Panc1 (cell line): Measurements from ENCODE around the gene TEX35. TPM values are rescaled to one million over a fixed set of nuclear protein-coding genes. Genes with fewer than 3 reads are reported as not detected.

ENCODE experiments used
- ATAC-seq: fragments of 200-7000 bp; cut with Tn5 transposase; 2 replicates; pipeline ENCODE4 v1.9.1; 2020; ENCODE audit warnings: mild to moderate bottlenecking, moderate library complexity
- BruUV-seq: library from RNA; stranded (reverse); fragments of 400-500 nt; replicated peaks from 2 replicates; lab custom pipeline; 2021; lab: Mats Ljungman, UMichigan
- CTCF ChIA-PET: fragments of 300-600 bp; sonication (Branson Sonifier 250); formaldehyde crosslinking; loops from one replicate; lab custom pipeline; 2022; ENCODE audit warnings: antibody characterized with exemption; lab: Charles Lee
- POLR2A ChIA-PET: fragments of 300-600 bp; sonication (Branson Sonifier 250); formaldehyde crosslinking; loops from one replicate; lab custom pipeline; 2022; ENCODE audit warnings: antibody characterized with exemption; lab: Charles Lee
- DNase-seq: peaks from one replicate; pipeline ENCODE4 v3.0.0-alpha.2; 2010; ENCODE audit warnings: low read depth, low spot score
- H3K27ac ChIP-seq: 2 replicates; pipeline ENCODE4 v1.5.1; 2011; ENCODE audit warnings: mild to moderate bottlenecking, low read length, inconsistent platforms
- H3K27me3 ChIP-seq: fragments of 200-500 bp; sonication (Bioruptor generic); 2 replicates; pipeline ENCODE4 v1.6.0; 2014; ENCODE audit warnings: low read length, inconsistent platforms; ENCODE audit not compliant: control insufficient read depth, insufficient read depth
- H3K36me3 ChIP-seq: fragments of 200-500 bp; sonication (Bioruptor generic); 2 replicates; pipeline ENCODE4 v1.5.1; 2014; ENCODE audit warnings: inconsistent platforms, mild to moderate bottlenecking, low read length, moderate library complexity; ENCODE audit not compliant: control insufficient read depth, insufficient read depth
- H3K4me1 ChIP-seq: 2 replicates; pipeline ENCODE4 v1.5.1; 2011; ENCODE audit warnings: inconsistent platforms, mild to moderate bottlenecking, low read length, moderate library complexity; ENCODE audit not compliant: control insufficient read depth, insufficient read depth
- H3K4me3 ChIP-seq, 2 experiments: 2 replicates each; pipeline ENCODE4 v1.5.1; 2011 to 2012; ENCODE audit warnings: low read depth in 2 of 2, low read length in 2 of 2, mild to moderate bottlenecking in 2 of 2, inconsistent platforms in 1 of 2, moderate library complexity in 1 of 2
- H3K9me3 ChIP-seq: fragments of 200-500 bp; sonication (Bioruptor generic); 2 replicates; pipeline ENCODE4 v1.5.1; 2014; ENCODE audit warnings: low read depth, mild to moderate bottlenecking, inconsistent platforms, low read length, moderate library complexity; ENCODE audit not compliant: control insufficient read depth, insufficient read depth
- POLR2AphosphoS5 ChIP-seq: IDR thresholded peaks from 2 replicates; pipeline ENCODE4 v1.6.1; 2012; ENCODE audit warnings: mild to moderate bottlenecking, low read depth, low read length, moderate library complexity
- SIN3A ChIP-seq: IDR thresholded peaks from 2 replicates; pipeline ENCODE4 v1.6.1; 2012; ENCODE audit warnings: low read depth, mild to moderate bottlenecking, low read length, moderate library complexity, borderline replicate concordance; ENCODE audit not compliant: insufficient read depth
- in situ Hi-C: cut with HindIII; loops from 2 replicates; pipeline ENCODE4 v1.10.0; 2016; ENCODE audit warnings: low sequenced_read_pairs, low pct_unique_long_range_greater_than_20kb
- intact Hi-C: fragments of 100-400 bp; cut with micrococcal nuclease; formaldehyde crosslinking; loops from one replicate; pipeline ENCODE4 v1.10.0; 2022; ENCODE audit not compliant: unreplicated experiment
- total RNA-seq: library from RNA; stranded (reverse); gene quantifications from one replicate; pipeline ENCODE4 v1.2.1, GENCODE V29; 2021; ENCODE audit not compliant: unreplicated experiment
- TF ChIP-seq, protein P1 (sequence below), 2 experiments: IDR thresholded peaks; 2 replicates each; pipeline ENCODE4 v1.6.1; 2011 to 2012; ENCODE audit warnings: low read depth in 2 of 2, control low read depth in 1 of 2, low read length in 1 of 2, mild to moderate bottlenecking in 1 of 2, moderate library complexity in 1 of 2; ENCODE audit not compliant: insufficient read depth in 1 of 2
- TF ChIP-seq, protein P2 (sequence below): fragments of 450-650 bp; IDR thresholded peaks from 2 replicates; pipeline ENCODE4 v1.5.1; 2017; ENCODE audit warnings: mild to moderate bottlenecking

TEX35 gene
- total RNA-seq, 1 experiment from 2014 or later, result not detected

DNA sequence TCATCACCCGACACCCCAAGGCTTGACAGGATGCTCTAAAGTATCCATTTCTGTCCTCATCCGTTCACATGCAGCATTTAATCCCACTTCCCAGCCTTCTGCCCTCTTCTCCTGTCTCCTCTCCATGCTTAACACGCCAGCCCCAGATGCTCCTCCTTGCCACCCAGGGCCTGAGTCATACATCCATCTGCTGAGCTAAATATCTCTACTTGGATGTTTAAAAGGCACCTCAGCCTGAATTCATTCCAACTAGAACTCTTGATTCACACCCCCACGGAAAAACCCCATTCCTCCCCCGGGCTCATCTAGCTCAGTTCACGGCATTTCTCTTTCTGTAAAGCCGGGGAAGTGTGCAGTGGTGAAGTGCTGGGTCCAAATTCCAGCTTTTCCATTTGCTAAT lies 27.7 kb downstream of the TEX35 start:
- ChIA-PET CTCF (interaction anchor here (1.8 kb wide), 1 partner anchor 213 kb away, joined by 5 read pairs; no protein-coding TSS in a partner anchor), POLR2A (no interaction called here)

DNA sequence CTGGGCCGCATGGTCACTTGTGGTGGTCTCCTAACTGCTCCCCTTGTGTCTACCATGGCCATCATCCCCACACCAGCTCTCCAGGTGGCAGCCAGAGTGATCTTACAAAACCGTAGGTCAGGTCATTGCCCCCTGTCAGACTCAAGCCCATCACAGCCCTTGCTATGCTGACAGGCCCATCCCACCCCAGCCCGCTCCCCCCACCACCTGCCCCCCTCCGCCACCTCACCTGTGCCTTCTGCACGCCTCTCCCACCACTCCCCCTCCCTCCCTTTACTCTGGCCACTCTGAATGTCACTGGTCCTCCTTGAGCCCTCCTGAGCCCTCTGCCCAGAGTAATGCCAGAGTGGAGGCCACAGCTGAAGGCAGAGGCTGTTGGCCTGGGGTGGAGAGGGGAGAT lies 28.5 kb downstream of the TEX35 start:
- Histone ChIP-seq H3K4me1 (peaks cover 24% of the 10 kb centered on the region), H3K36me3 (no peaks in the 10 kb centered on the region), H3K9me3 (no peaks in the 10 kb centered on the region), H3K27ac (peak overlapping the region; percentile 84; the same call in 1 of the 2 replicates), H3K27me3 (no peaks in the 10 kb centered on the region), H3K4me3 (peak overlapping the region in 1 of 2 experiments; percentile 95; a peak in 3 of 4 replicates)
- CTCF ChIA-PET, result interaction anchor here (1.8 kb wide), 1 partner anchor 212 kb away, joined by 5 read pairs; no protein-coding TSS in a partner anchor
- BruUV-seq, result no TSS peak
- TF ChIP-seq, protein P1, sequence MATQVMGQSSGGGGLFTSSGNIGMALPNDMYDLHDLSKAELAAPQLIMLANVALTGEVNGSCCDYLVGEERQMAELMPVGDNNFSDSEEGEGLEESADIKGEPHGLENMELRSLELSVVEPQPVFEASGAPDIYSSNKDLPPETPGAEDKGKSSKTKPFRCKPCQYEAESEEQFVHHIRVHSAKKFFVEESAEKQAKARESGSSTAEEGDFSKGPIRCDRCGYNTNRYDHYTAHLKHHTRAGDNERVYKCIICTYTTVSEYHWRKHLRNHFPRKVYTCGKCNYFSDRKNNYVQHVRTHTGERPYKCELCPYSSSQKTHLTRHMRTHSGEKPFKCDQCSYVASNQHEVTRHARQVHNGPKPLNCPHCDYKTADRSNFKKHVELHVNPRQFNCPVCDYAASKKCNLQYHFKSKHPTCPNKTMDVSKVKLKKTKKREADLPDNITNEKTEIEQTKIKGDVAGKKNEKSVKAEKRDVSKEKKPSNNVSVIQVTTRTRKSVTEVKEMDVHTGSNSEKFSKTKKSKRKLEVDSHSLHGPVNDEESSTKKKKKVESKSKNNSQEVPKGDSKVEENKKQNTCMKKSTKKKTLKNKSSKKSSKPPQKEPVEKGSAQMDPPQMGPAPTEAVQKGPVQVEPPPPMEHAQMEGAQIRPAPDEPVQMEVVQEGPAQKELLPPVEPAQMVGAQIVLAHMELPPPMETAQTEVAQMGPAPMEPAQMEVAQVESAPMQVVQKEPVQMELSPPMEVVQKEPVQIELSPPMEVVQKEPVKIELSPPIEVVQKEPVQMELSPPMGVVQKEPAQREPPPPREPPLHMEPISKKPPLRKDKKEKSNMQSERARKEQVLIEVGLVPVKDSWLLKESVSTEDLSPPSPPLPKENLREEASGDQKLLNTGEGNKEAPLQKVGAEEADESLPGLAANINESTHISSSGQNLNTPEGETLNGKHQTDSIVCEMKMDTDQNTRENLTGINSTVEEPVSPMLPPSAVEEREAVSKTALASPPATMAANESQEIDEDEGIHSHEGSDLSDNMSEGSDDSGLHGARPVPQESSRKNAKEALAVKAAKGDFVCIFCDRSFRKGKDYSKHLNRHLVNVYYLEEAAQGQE (IDR thresholded peaks at IDR 0.05; ENCODE audit: insufficient read depth in 1 of 2, low read depth in 2 of 2, low read length in 1 of 2), result no peak
- no peak for TF ChIP-seq SIN3A
- no peak for TF ChIP-seq POLR2AphosphoS5
- TF ChIP-seq, protein P2, sequence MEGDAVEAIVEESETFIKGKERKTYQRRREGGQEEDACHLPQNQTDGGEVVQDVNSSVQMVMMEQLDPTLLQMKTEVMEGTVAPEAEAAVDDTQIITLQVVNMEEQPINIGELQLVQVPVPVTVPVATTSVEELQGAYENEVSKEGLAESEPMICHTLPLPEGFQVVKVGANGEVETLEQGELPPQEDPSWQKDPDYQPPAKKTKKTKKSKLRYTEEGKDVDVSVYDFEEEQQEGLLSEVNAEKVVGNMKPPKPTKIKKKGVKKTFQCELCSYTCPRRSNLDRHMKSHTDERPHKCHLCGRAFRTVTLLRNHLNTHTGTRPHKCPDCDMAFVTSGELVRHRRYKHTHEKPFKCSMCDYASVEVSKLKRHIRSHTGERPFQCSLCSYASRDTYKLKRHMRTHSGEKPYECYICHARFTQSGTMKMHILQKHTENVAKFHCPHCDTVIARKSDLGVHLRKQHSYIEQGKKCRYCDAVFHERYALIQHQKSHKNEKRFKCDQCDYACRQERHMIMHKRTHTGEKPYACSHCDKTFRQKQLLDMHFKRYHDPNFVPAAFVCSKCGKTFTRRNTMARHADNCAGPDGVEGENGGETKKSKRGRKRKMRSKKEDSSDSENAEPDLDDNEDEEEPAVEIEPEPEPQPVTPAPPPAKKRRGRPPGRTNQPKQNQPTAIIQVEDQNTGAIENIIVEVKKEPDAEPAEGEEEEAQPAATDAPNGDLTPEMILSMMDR, result no peak
- in situ Hi-C loops (no loop called here), intact Hi-C loops (loop anchor here (5.0 kb wide), 1 partner anchor 826 kb away; the partner anchor contains the start of gene AXDND1)
- no peak for DNase-seq
- no peak for ATAC-seq
- POLR2A ChIA-PET, result no interaction called here

More for the DNA sequence above, 27.7 kb downstream of the TEX35 start:
- ATAC-seq (no peak), DNase-seq (no peak)
- no TSS peak for BruUV-seq
- in situ Hi-C loops (no loop called here), intact Hi-C loops (loop anchor here (5.0 kb wide), 1 partner anchor 827 kb away; the partner anchor contains the start of gene AXDND1)
- H3K4me1 ChIP-seq, result peaks cover 28% of the 10 kb centered on the region
- no peak overlapping the region for H3K4me3 ChIP-seq
- H3K27me3 ChIP-seq, result no peaks in the 10 kb centered on the region
- H3K9me3 ChIP-seq, result no peaks in the 10 kb centered on the region
- no peaks in the 10 kb centered on the region for H3K36me3 ChIP-seq
- no peak overlapping the region for H3K27ac ChIP-seq
- TF ChIP-seq, protein P2, result no peak
- no peak for TF ChIP-seq POLR2AphosphoS5
